RWPE2 (cell line): ENCODE results near the gene IHH.

Experiments used
- ATAC-seq: fragments of 200-7000 bp; cut with Tn5 transposase; 3 replicates; pipeline ENCODE4 v1.9.1; 2021; ENCODE audit warnings: low read depth
- DNase-seq: peaks from one replicate; pipeline ENCODE4 v3.0.0-alpha.2; 2020; ENCODE audit warnings: low spot score
- H3K27ac ChIP-seq: fragments of 450-650 bp; 2 replicates; pipeline ENCODE4 v1.5.1; 2017; ENCODE audit warnings: mild to moderate bottlenecking; ENCODE audit not compliant: poor library complexity, severe bottlenecking
- H3K27me3 ChIP-seq: fragments of 250-450 bp; sonication (Bioruptor Pico); 2 replicates; pipeline ENCODE4 v1.5.1; 2021; ENCODE audit warnings: mild to moderate bottlenecking, moderate library complexity; ENCODE audit not compliant: insufficient read depth, poor library complexity, severe bottlenecking
- H3K36me3 ChIP-seq: fragments of 250-450 bp; sonication (Bioruptor Pico); 2 replicates; pipeline ENCODE4 v1.5.1; 2020; ENCODE audit warnings: low read depth, mild to moderate bottlenecking, moderate library complexity
- H3K4me1 ChIP-seq: fragments of 250-450 bp; sonication (Bioruptor Pico); 2 replicates; pipeline ENCODE4 v1.5.1; 2021; ENCODE audit warnings: mild to moderate bottlenecking, moderate library complexity; ENCODE audit not compliant: insufficient read depth, poor library complexity, severe bottlenecking
- H3K4me3 ChIP-seq: fragments of 250-450 bp; sonication (Bioruptor Pico); 2 replicates; pipeline ENCODE4 v1.5.1; 2021; ENCODE audit warnings: mild to moderate bottlenecking, moderate library complexity; ENCODE audit not compliant: severe bottlenecking
- H3K9me3 ChIP-seq: fragments of 250-450 bp; sonication (Bioruptor Pico); 2 replicates; pipeline ENCODE4 v1.5.1; 2021; ENCODE audit warnings: mild to moderate bottlenecking, moderate library complexity; ENCODE audit not compliant: severe bottlenecking
- TF ChIP-seq, protein P1 (sequence below): fragments of 450-650 bp; IDR thresholded peaks from one replicate; pipeline ENCODE4 v1.5.1; 2017; ENCODE audit warnings: mild to moderate bottlenecking, moderate library complexity; ENCODE audit not compliant: poor library complexity, severe bottlenecking

IHH gene

DNA sequence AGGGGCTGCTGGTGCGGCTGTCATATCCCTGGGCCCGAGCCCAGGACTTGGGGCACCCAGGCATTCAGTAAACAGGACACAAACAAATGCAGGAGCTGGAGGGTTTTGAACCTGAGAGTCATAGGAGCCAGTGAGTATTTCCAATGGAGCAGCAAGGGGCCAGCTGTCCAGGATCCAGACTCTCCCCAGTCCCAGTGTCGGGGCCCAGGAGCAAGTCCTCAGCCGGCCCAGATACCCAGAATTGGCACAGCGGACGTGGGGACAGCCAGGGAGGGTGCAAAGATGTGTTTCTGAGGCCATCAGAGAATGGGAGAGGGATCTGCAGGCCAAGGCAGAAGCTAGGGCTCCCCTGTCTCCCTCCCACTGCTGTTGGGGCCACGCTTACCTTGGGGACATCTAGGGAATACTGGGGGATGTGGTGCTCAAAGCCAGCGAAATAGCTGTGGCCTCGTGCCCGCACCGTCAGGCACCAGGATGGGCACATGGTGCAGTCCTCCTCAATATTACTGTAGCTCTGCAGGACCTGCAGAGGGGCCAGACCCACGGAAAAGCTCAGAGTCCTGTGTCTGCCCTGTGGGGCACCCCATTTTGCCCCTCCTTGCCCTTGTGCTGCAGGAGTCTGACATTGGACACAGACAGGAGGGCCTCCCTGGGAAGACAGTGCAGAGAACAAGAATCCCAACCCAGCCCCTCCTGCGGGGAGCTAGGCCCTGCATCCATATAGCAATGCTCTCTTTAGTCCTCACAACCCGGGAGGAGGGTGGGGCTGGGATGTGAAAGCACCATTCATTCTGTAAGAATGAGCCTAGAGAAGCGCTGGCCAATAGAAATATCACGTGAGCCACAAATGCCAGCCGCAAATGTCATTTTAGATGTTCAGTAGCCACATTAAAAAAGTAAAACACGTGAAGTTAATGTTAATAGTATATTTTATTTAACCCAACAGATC lies 34.8 kb downstream of the IHH start:
- H3K27ac ChIP-seq: no peak overlapping the region
- H3K36me3 ChIP-seq: no peaks in the 10 kb centered on the region
- H3K4me1 ChIP-seq: no peaks in the 10 kb centered on the region
- TF ChIP-seq, protein P1, sequence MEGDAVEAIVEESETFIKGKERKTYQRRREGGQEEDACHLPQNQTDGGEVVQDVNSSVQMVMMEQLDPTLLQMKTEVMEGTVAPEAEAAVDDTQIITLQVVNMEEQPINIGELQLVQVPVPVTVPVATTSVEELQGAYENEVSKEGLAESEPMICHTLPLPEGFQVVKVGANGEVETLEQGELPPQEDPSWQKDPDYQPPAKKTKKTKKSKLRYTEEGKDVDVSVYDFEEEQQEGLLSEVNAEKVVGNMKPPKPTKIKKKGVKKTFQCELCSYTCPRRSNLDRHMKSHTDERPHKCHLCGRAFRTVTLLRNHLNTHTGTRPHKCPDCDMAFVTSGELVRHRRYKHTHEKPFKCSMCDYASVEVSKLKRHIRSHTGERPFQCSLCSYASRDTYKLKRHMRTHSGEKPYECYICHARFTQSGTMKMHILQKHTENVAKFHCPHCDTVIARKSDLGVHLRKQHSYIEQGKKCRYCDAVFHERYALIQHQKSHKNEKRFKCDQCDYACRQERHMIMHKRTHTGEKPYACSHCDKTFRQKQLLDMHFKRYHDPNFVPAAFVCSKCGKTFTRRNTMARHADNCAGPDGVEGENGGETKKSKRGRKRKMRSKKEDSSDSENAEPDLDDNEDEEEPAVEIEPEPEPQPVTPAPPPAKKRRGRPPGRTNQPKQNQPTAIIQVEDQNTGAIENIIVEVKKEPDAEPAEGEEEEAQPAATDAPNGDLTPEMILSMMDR: no peak
- H3K27me3 ChIP-seq: no peaks in the 10 kb centered on the region
- DNase-seq: no peak
- H3K4me3 ChIP-seq: no peak overlapping the region
- no peaks in the 10 kb centered on the region for H3K9me3 ChIP-seq
- ATAC-seq: no peak

DNA sequence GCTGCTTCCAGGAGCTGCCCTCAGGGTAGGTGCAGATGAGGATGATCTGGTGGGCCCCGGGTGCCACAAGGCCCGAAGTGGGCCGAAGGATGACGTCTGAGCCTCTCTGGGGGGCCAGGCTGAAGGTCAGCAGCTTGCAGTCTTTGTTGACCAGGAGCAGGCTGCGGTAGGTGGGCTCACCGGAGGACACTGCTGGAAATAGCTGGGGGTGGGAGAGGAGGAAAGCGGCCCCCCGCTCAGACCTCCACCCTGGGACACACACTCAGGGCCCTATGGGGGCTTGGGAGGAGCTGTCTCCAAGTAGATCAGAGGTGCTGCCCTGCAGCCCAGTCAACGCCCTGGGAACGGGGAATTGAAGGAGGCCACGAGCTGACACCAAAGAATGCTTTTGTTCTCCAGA lies 36.7 kb downstream of the IHH start:
- Histone ChIP-seq H3K4me3 (no peak overlapping the region), H3K27me3 (no peaks in the 10 kb centered on the region), H3K9me3 (no peaks in the 10 kb centered on the region), H3K4me1 (no peaks in the 10 kb centered on the region), H3K36me3 (no peaks in the 10 kb centered on the region), H3K27ac (no peak overlapping the region)
- no peak for ATAC-seq
- no peak for DNase-seq
- TF ChIP-seq, protein P1: no peak

DNA sequence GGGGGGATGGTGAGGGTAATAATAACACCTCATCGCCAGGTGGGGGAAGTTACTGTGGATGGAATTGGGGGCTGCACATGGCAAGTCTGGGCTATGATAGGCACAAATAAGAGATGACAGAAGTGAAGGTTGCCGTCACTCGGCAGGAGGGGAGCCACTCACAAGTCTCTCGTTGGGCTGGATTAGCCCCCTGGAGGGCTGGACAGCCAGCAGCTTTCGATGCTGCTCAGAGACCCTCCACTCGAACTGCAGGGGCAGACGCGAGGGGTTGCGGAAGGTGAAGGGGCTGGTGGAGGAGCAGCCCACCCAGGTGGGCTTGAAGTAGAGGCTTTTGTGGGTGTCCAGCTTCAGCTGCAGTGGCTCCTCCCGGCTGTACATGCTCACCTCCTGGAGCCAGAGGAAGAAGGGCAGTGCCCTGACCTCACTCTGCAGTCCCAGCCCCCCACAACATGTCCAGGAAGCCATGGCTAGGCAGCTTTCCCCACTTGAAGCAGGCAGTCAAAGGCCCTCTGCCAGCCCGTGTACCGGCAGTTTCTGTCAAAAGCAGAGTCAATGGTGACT lies 37.6 kb downstream of the IHH start:
- Histone ChIP-seq H3K9me3 (no peaks in the 10 kb centered on the region), H3K27me3 (no peaks in the 10 kb centered on the region), H3K36me3 (no peaks in the 10 kb centered on the region), H3K27ac (no peak overlapping the region), H3K4me1 (no peaks in the 10 kb centered on the region), H3K4me3 (no peak overlapping the region)
- TF ChIP-seq, protein P1: no peak
- DNase-seq: no peak
- ATAC-seq: no peak

DNA sequence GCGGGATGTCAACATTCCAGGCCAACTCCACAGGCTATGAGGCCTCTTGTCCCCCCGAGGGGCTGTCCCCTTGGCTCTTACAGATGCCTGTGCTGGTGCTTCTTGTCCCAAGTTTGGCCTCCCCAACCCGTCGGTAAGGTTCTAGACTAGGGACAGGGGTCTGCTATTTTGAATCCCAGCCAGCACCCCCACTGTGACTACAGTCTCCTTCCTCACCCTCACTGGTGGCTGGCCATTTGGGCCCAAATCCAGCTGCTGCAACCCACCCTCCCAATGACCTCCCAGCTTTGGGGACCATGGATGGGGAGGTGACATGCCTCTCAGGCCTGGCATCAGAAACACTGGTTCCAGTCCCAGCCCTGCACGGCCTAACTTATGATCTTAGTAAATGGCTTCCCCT lies 38.1 kb downstream of the IHH start:
- Histone ChIP-seq H3K27ac (no peak overlapping the region), H3K4me3 (no peak overlapping the region), H3K27me3 (no peaks in the 10 kb centered on the region), H3K36me3 (no peaks in the 10 kb centered on the region), H3K9me3 (no peaks in the 10 kb centered on the region), H3K4me1 (no peaks in the 10 kb centered on the region)
- TF ChIP-seq, protein P1: no peak
- DNase-seq: no peak
- ATAC-seq: no peak

DNA sequence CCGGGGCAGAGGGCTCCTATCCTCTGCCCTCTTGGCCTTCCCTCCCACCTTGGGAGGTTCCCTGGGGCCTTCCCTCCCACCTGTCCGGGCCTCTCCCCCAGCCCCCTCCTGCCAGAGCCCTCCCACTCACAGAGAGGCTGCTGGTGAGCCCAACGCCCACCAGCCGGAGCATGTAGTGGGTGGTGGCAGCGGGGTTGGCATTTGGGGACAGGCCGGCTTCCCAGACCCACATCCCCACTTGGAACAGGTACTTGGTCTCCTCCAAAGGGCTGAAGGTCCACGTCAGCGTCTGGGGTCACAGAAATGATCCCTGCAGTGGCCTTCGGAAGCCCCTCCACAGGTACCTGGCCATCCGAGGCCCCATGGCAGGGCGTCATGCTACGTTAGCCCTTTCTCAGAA lies 38.7 kb downstream of the IHH start:
- H3K36me3 ChIP-seq: no peaks in the 10 kb centered on the region
- no peaks in the 10 kb centered on the region for H3K4me1 ChIP-seq

More for the DNA sequence above, 38.7 kb downstream of the IHH start:
- ATAC-seq (no peak), DNase-seq (no peak)
- Histone ChIP-seq H3K4me3 (no peak overlapping the region), H3K27ac (no peak overlapping the region), H3K27me3 (no peaks in the 10 kb centered on the region), H3K9me3 (no peaks in the 10 kb centered on the region)
- TF ChIP-seq, protein P1: no peak
